ENCODE measurements around the gene MYBPHL.
A peak's percentile ranks its signal among the peaks of the same experiment; 100 is the strongest.

GRCh38 chr1:109263597-109264378 is 43.0 kb downstream of the MYBPHL start:
- peak; percentile 100 for TF ChIP-seq CTCF (conservative IDR thresholded peaks at IDR 0.05 in 1 of 2, IDR thresholded peaks at IDR 0.05 in 1 of 2; ENCODE audit: extremely low read depth in 1 of 2, insufficient read depth in 1 of 2, low read depth in 1 of 2, low read length in 2 of 2)
- TF ChIP-seq EZH2 (IDR thresholded peaks at IDR 0.05; ENCODE audit: borderline replicate concordance, low read length) = no peak

All from mammary epithelial cell (primary cell).